HepG2 (cell line): ENCODE measurements around the gene PLCB2. TPM values are rescaled to one million over a fixed set of nuclear protein-coding genes. Genes with fewer than 3 reads are reported as not detected.

Experiments used
- CCDC6 ChIP-seq: sonication (generic); formaldehyde crosslinking; IDR thresholded peaks from 2 replicates; pipeline ENCODE4 v1.8.1; 2022; ENCODE audit warnings: mild to moderate bottlenecking, missing genetic modification reagents, moderate library complexity
- DMAP1 ChIP-seq: IDR thresholded peaks from 2 replicates; pipeline ENCODE4 v1.6.1; 2016
- GABPA ChIP-seq, 2 experiments: IDR thresholded peaks; 2 replicates each; pipeline ENCODE4 v1.6.1; 2011 to 2016; ENCODE audit warnings: low read depth in 2 of 2, low read length in 1 of 2, missing biosample characterization in 1 of 2, missing genetic modification characterization in 1 of 2
- GATA4 ChIP-seq: sonication (generic); IDR thresholded peaks from 2 replicates; pipeline ENCODE4 v1.6.1; 2016; ENCODE audit warnings: antibody characterized with exemption, low read depth, borderline replicate concordance
- IRX3 ChIP-seq: sonication (generic); formaldehyde crosslinking; IDR thresholded peaks from 2 replicates; pipeline ENCODE4 v1.8.1; 2023; ENCODE audit warnings: mild to moderate bottlenecking, low read depth, missing genetic modification reagents, borderline replicate concordance
- KLF12 ChIP-seq: sonication (generic); formaldehyde crosslinking; IDR thresholded peaks from 2 replicates; pipeline ENCODE4 v1.4.0; 2020; ENCODE audit warnings: missing genetic modification reagents, borderline replicate concordance
- NR2F1 ChIP-seq, 2 experiments: fragments of 450-650 bp in 1 of 2; formaldehyde crosslinking in 1 of 2; IDR thresholded peaks; 2 replicates each; pipeline versions ENCODE4 v1.5.0 to v1.6.1; 2016 to 2020; ENCODE audit warnings: mild to moderate bottlenecking in 1 of 2, missing compliant biosample characterization in 1 of 2, missing genetic modification reagents in 1 of 2, moderate library complexity in 1 of 2
- RAD21 ChIP-seq: fragments of 450-650 bp; formaldehyde crosslinking; IDR thresholded peaks from 2 replicates; pipeline ENCODE4 v1.5.0; 2020; ENCODE audit warnings: mild to moderate bottlenecking
- RCOR2 ChIP-seq: IDR thresholded peaks from 2 replicates; pipeline ENCODE4 v1.6.1; 2016; ENCODE audit warnings: missing biosample characterization, missing genetic modification reagents
- RFX3 ChIP-seq: IDR thresholded peaks from 2 replicates; pipeline ENCODE4 v1.6.1; 2016; ENCODE audit warnings: missing biosample characterization, missing genetic modification reagents
- SATB2 ChIP-seq: sonication (generic); formaldehyde crosslinking; IDR thresholded peaks from 2 replicates; pipeline ENCODE4 v1.5.0; 2020; ENCODE audit warnings: missing genetic modification reagents
- SP4 ChIP-seq: sonication (generic); formaldehyde crosslinking; IDR thresholded peaks from 2 replicates; pipeline ENCODE4 v1.8.1; 2023; ENCODE audit warnings: mild to moderate bottlenecking, missing genetic modification reagents
- SRF ChIP-seq: IDR thresholded peaks from 2 replicates; pipeline ENCODE4 v1.6.1; 2011; ENCODE audit warnings: mild to moderate bottlenecking, low read depth, low read length, moderate library complexity
- TCF12 ChIP-seq, 2 experiments: fragments of 450-650 bp in 1 of 2; sonication (generic) in 1 of 2; formaldehyde crosslinking in 1 of 2; IDR thresholded peaks; 2 replicates each; pipeline versions ENCODE4 v1.6.1 to v1.8.0; 2017 to 2022; ENCODE audit warnings: antibody characterized with exemption in 1 of 2, mild to moderate bottlenecking in 1 of 2, missing genetic modification reagents in 1 of 2, moderate library complexity in 1 of 2
- ZFX ChIP-seq: sonication (generic); formaldehyde crosslinking; IDR thresholded peaks from 2 replicates; pipeline ENCODE4 v1.4.0; 2020; ENCODE audit warnings: mild to moderate bottlenecking, low read depth, missing genetic modification reagents, moderate library complexity
- ZNF230 ChIP-seq: sonication (generic); formaldehyde crosslinking; IDR thresholded peaks from 2 replicates; pipeline ENCODE4 v1.4.0; 2020; ENCODE audit warnings: mild to moderate bottlenecking, missing genetic modification reagents
- ZNF260 ChIP-seq: sonication (generic); formaldehyde crosslinking; IDR thresholded peaks from 2 replicates; pipeline ENCODE4 v1.4.0; 2020; ENCODE audit warnings: missing genetic modification reagents, low read depth, mild to moderate bottlenecking, borderline replicate concordance
- ZNF317 ChIP-seq: sonication (generic); formaldehyde crosslinking; IDR thresholded peaks from 2 replicates; pipeline ENCODE4 v1.5.0; 2020; ENCODE audit warnings: mild to moderate bottlenecking, missing genetic modification reagents
- ZNF484 ChIP-seq: sonication (generic); formaldehyde crosslinking; IDR thresholded peaks from 2 replicates; pipeline ENCODE4 v1.5.1; 2020; ENCODE audit warnings: mild to moderate bottlenecking, low read depth, missing genetic modification reagents, borderline replicate concordance
- ZNF563 ChIP-seq: sonication (generic); formaldehyde crosslinking; IDR thresholded peaks from 2 replicates; pipeline ENCODE4 v1.8.0; 2022; ENCODE audit warnings: mild to moderate bottlenecking, moderate library complexity, missing genetic modification reagents
- ZNF766 ChIP-seq: sonication (generic); formaldehyde crosslinking; IDR thresholded peaks from 2 replicates; pipeline ENCODE4 v1.5.0; 2020; ENCODE audit warnings: missing genetic modification reagents, borderline replicate concordance
- ZSCAN9 ChIP-seq: IDR thresholded peaks from 2 replicates; pipeline ENCODE4 v1.6.1; 2016; ENCODE audit warnings: borderline replicate concordance
- polyA plus RNA-seq, 8 experiments: library from polyadenylated mRNA; depleted of rRNA in 3 of 8; stranded (reverse) in 7 of 8; unstranded in 1 of 8; fragments of >200 nt; fragmentation: Illumina TruSeq in 4 of 8; extraction: Trizol in 4 of 8; gene quantifications; 2 replicates each; pipeline versions ENCODE4 v1.2.1 to v1.2.3, GENCODE V29; 2011 to 2016; ENCODE audit warnings: low read depth in 4 of 8, missing spikeins in 1 of 8, mixed read lengths in 1 of 8; ENCODE audit not compliant: insufficient read depth in 1 of 8
- total RNA-seq, 5 experiments: library from RNA; depleted of rRNA; stranded (reverse); fragments of >200 nt; fragmentation: Illumina TruSeq; extraction: Trizol; gene quantifications; 2 replicates each; pipeline ENCODE4 v1.2.3, GENCODE V29; 2016; ENCODE audit warnings: low read depth in 1 of 5
- TF ChIP-seq, protein P1 (sequence below): sonication (generic); formaldehyde crosslinking; IDR thresholded peaks from 2 replicates; pipeline ENCODE4 v1.9.0; 2021; ENCODE audit warnings: missing genetic modification reagents, borderline replicate concordance
- TF ChIP-seq, protein P2 (sequence below): sonication (generic); formaldehyde crosslinking; IDR thresholded peaks from 2 replicates; pipeline ENCODE4 v1.5.1; 2020; ENCODE audit warnings: mild to moderate bottlenecking, missing genetic modification reagents, moderate library complexity
- TF ChIP-seq, protein P3 (sequence below): sonication (generic); formaldehyde crosslinking; IDR thresholded peaks from 2 replicates; pipeline ENCODE4 v1.5.0; 2020; ENCODE audit warnings: missing genetic modification reagents, mild to moderate bottlenecking, borderline replicate concordance

PLCB2 gene
- total and polyA plus RNA-seq, 2 of the 13 experiments (the other 11 are each of a cell fraction or from before 2014, with no cell fraction given), result 0.11 TPM; not detected in 1

DNA sequence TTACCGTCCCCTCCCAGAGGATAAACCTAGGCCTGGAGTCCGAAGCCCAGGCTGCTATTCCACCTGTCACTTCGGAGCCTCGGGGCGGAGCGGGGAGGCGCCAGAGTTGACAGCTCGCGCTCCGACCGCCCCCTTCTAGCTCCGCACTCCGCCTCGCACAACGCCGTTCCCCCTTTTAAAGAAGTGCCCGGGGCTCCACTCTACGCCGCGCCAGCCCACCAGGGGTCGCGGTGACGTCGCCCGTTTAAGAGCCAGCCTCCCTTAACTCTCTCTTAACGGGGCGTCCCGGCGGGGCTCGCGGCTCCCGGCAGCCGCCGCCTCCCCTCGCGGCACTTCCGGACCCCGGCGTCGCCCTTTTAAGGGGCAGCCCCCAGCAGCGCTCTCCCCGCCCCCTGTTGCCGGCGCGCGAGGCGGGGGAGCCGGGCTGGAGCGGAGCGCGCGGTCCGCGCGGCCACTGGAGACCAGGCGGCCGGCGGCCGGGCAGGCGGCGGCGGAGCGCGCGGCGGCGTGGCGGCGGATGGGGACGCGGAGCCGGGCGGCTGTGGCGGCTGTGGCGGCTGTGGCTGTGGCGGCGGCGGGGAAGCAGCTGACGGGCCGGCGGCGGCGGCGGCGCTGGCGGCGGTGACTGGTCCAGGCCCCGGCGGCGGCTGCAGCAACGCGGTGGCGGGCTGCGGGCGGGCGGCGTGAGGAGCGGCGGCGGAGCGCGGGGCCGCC is 15.7 kb upstream of the PLCB2 start, which contains the start of gene INAFM2 (continued):
- TF ChIP-seq ZNF563, result peak; percentile 84
- TF ChIP-seq NR2F1 (CRISPR knock-in tag; IDR thresholded peaks at IDR 0.05), result no peak
- no peak for TF ChIP-seq ZNF484 (CRISPR knock-in tag)
- peak; percentile 60 for TF ChIP-seq ZFX (CRISPR knock-in tag)
- TF ChIP-seq RAD21 (CRISPR knock-in tag), result peak; percentile 48; the same call in 1 of the 2 replicates
- TF ChIP-seq SATB2 (CRISPR knock-in tag), result no peak
- peak; percentile 38; the same call in 1 of the 2 replicates for TF ChIP-seq IRX3 (CRISPR knock-in tag)
- no peak for TF ChIP-seq TCF12 (IDR thresholded peaks at IDR 0.05)
- TF ChIP-seq TCF12 (CRISPR knock-in tag; IDR thresholded peaks at IDR 0.05), result peak; percentile 46; the same call in 1 of the 2 replicates
- TF ChIP-seq GABPA (IDR thresholded peaks at IDR 0.05; ENCODE audit: low read depth, low read length), result no peak
- TF ChIP-seq GABPA (CRISPR knock-in tag; IDR thresholded peaks at IDR 0.05; ENCODE audit: low read depth), result no peak
- no peak for TF ChIP-seq RFX3 (CRISPR knock-in tag)
- TF ChIP-seq, protein P1, sequence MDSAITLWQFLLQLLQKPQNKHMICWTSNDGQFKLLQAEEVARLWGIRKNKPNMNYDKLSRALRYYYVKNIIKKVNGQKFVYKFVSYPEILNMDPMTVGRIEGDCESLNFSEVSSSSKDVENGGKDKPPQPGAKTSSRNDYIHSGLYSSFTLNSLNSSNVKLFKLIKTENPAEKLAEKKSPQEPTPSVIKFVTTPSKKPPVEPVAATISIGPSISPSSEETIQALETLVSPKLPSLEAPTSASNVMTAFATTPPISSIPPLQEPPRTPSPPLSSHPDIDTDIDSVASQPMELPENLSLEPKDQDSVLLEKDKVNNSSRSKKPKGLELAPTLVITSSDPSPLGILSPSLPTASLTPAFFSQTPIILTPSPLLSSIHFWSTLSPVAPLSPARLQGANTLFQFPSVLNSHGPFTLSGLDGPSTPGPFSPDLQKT (CRISPR knock-in tag), result no peak
- TF ChIP-seq DMAP1 (CRISPR knock-in tag), result no peak
- TF ChIP-seq SP4, result peak; percentile 89
- TF ChIP-seq, protein P2, sequence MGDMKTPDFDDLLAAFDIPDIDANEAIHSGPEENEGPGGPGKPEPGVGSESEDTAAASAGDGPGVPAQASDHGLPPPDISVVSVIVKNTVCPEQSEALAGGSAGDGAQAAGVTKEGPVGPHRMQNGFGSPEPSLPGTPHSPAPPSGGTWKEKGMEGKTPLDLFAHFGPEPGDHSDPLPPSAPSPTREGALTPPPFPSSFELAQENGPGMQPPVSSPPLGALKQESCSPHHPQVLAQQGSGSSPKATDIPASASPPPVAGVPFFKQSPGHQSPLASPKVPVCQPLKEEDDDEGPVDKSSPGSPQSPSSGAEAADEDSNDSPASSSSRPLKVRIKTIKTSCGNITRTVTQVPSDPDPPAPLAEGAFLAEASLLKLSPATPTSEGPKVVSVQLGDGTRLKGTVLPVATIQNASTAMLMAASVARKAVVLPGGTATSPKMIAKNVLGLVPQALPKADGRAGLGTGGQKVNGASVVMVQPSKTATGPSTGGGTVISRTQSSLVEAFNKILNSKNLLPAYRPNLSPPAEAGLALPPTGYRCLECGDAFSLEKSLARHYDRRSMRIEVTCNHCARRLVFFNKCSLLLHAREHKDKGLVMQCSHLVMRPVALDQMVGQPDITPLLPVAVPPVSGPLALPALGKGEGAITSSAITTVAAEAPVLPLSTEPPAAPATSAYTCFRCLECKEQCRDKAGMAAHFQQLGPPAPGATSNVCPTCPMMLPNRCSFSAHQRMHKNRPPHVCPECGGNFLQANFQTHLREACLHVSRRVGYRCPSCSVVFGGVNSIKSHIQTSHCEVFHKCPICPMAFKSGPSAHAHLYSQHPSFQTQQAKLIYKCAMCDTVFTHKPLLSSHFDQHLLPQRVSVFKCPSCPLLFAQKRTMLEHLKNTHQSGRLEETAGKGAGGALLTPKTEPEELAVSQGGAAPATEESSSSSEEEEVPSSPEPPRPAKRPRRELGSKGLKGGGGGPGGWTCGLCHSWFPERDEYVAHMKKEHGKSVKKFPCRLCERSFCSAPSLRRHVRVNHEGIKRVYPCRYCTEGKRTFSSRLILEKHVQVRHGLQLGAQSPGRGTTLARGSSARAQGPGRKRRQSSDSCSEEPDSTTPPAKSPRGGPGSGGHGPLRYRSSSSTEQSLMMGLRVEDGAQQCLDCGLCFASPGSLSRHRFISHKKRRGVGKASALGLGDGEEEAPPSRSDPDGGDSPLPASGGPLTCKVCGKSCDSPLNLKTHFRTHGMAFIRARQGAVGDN (CRISPR knock-in tag), result peak; percentile 69
- no peak for TF ChIP-seq ZSCAN9 (CRISPR knock-in tag)
- TF ChIP-seq SRF, result no peak
- no peak for TF ChIP-seq ZNF260 (CRISPR knock-in tag)
- peak; percentile 80; the same call in 1 of the 2 replicates for TF ChIP-seq ZNF766 (CRISPR knock-in tag)
- no peak for TF ChIP-seq GATA4
- peak; percentile 70; the same call in 1 of the 2 replicates for TF ChIP-seq CCDC6
- no peak for TF ChIP-seq ZNF230 (CRISPR knock-in tag)
- no peak for TF ChIP-seq RCOR2 (CRISPR knock-in tag)
- TF ChIP-seq ZNF317 (CRISPR knock-in tag), result no peak
- TF ChIP-seq, protein P3, sequence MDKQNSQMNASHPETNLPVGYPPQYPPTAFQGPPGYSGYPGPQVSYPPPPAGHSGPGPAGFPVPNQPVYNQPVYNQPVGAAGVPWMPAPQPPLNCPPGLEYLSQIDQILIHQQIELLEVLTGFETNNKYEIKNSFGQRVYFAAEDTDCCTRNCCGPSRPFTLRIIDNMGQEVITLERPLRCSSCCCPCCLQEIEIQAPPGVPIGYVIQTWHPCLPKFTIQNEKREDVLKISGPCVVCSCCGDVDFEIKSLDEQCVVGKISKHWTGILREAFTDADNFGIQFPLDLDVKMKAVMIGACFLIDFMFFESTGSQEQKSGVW (CRISPR knock-in tag), result no peak
- peak; percentile 47; the same call in 1 of the 2 replicates for TF ChIP-seq KLF12
